ENCODE data around the gene TCF4. TPM values are rescaled to one million over a fixed set of nuclear protein-coding genes. Genes with fewer than 3 reads are reported as not detected.

TCF4 gene
- polyA plus RNA-seq, 1 of the 3 experiments (the other 2 are of a cell fraction): 39.1 TPM

GRCh38 chr18:55549474-55550104 is 38.4 kb downstream of the TCF4 start:
- peaks cover 77% of the 10 kb centered on the region for H3K79me2 ChIP-seq (ENCODE audit: insufficient read depth)
- H3K9me2 ChIP-seq: no peaks in the 10 kb centered on the region
- peaks cover 5 to 22% of the 10 kb centered on the region in 2 experiments; a peak in 3 of 4 replicates for H3K4me1 ChIP-seq (ENCODE audit: control insufficient read depth in 1 of 2, insufficient read depth in 2 of 2, low read depth in 1 of 2, low read length in 1 of 2)
- H2AFZ ChIP-seq (ENCODE audit: low read depth): no peak overlapping the region
- WGBS (ENCODE audit: low lambda C conversion rate): 82% methylated on average over 5 of the region's 5 CpGs
- no peak overlapping the region for H3K4me2 ChIP-seq
- no peaks in the 10 kb centered on the region for H3K9me3 ChIP-seq
- no peak overlapping the region for H3K4me3 ChIP-seq (ENCODE audit: low read depth in 2 of 2, low read length in 1 of 2)
- no peak overlapping the region for H3K27ac ChIP-seq (ENCODE audit: low read depth in 2 of 2, low read length in 1 of 2)
- no peak overlapping the region for H3K9ac ChIP-seq
- H3F3A ChIP-seq (replicated peaks; ENCODE audit: insufficient read depth): peaks cover 4% of the 10 kb centered on the region
- H4K20me1 ChIP-seq (ENCODE audit: insufficient read depth): no peaks in the 10 kb centered on the region
- no peak for TF ChIP-seq EP300 (IDR thresholded peaks at IDR 0.05; ENCODE audit: borderline replicate concordance in 1 of 2, low read depth in 1 of 2, low read length in 1 of 2)
- no peak for TF ChIP-seq TCF12 (IDR thresholded peaks at IDR 0.05)
- TF ChIP-seq RFX5 (IDR thresholded peaks at IDR 0.05; ENCODE audit: low read length): no peak
- TF ChIP-seq RXRA (IDR thresholded peaks at IDR 0.05; ENCODE audit: borderline replicate concordance, low read depth): no peak
- no peak for TF ChIP-seq EZH2phosphoT487 (IDR thresholded peaks at IDR 0.05; ENCODE audit: borderline replicate concordance, low read depth)
- no peak for TF ChIP-seq NRF1 (IDR thresholded peaks at IDR 0.05; ENCODE audit: low read depth, low read length)
- TF ChIP-seq SMC3 (IDR thresholded peaks at IDR 0.05; ENCODE audit: low read depth, low read length): no peak
- no peak for TF ChIP-seq TAF1 (IDR thresholded peaks at IDR 0.05; ENCODE audit: borderline replicate concordance, low read depth, low read length)
- no peak for TF ChIP-seq MXI1 (IDR thresholded peaks at IDR 0.05; ENCODE audit: low read depth, low read length)
- TF ChIP-seq IRF3 (IDR thresholded peaks at IDR 0.05; ENCODE audit: low read depth, low read length): no peak
- no peak for TF ChIP-seq NFIC (IDR thresholded peaks at IDR 0.05; ENCODE audit: borderline replicate concordance)
- TF ChIP-seq FOXM1 (IDR thresholded peaks at IDR 0.05; ENCODE audit: low read depth): no peak
- no peak for DNase-seq
- peaks cover 10 to 15% of the 10 kb centered on the region in 2 experiments for H3K36me3 ChIP-seq (replicated peaks in 1 of 2; ENCODE audit: control insufficient read depth in 1 of 2, insufficient read depth in 2 of 2, low read length in 1 of 2)
- CTCF ChIA-PET: interaction anchor here (0.8 to 1.9 kb wide), 3 partner anchors 27 to 134 kb away, joined by 3 to 5 read pairs (median 4); no protein-coding TSS in a partner anchor
- POLR2A ChIA-PET: no interaction called here
- no peaks in the 10 kb centered on the region for H3K27me3 ChIP-seq (ENCODE audit: insufficient read depth)

GRCh38 chr18:55547705-55548056 is 40.3 kb downstream of the TCF4 start:
- H3K9ac ChIP-seq: no peak overlapping the region
- H4K20me1 ChIP-seq (ENCODE audit: insufficient read depth): no peaks in the 10 kb centered on the region
- peaks cover 4 to 7% of the 10 kb centered on the region in 2 experiments for H3K36me3 ChIP-seq (replicated peaks in 1 of 2; ENCODE audit: control insufficient read depth in 1 of 2, insufficient read depth in 2 of 2, low read length in 1 of 2)
- no peaks in the 10 kb centered on the region for H3K9me2 ChIP-seq
- peaks cover 77% of the 10 kb centered on the region for H3K79me2 ChIP-seq (ENCODE audit: insufficient read depth)
- 84% methylated on average over 5 of the region's 5 CpGs for WGBS (ENCODE audit: low lambda C conversion rate)
- POLR2A ChIA-PET: no interaction called here
- no peak overlapping the region for H3K4me3 ChIP-seq (ENCODE audit: low read depth in 2 of 2, low read length in 1 of 2)
- H3K9me3 ChIP-seq: no peaks in the 10 kb centered on the region
- no peak for DNase-seq
- H3K4me1 ChIP-seq (ENCODE audit: control insufficient read depth in 1 of 2, insufficient read depth in 2 of 2, low read depth in 1 of 2, low read length in 1 of 2): peaks cover 5 to 27% of the 10 kb centered on the region in 2 experiments; a peak in 3 of 4 replicates
- peaks cover 4% of the 10 kb centered on the region for H3F3A ChIP-seq (replicated peaks; ENCODE audit: insufficient read depth)
- peak overlapping the region; percentile 51 to 58; a peak in 3 of 4 replicates for H3K27ac ChIP-seq (ENCODE audit: low read depth in 2 of 2, low read length in 1 of 2)
- CTCF ChIA-PET: interaction anchor here (0.5 kb wide), 1 partner anchor 624 kb away, joined by 3 read pairs; no protein-coding TSS in a partner anchor
- no peak overlapping the region for H3K4me2 ChIP-seq
- H3K27me3 ChIP-seq (ENCODE audit: insufficient read depth): no peaks in the 10 kb centered on the region
- TF ChIP-seq ELF1 (IDR thresholded peaks at IDR 0.05) (no peak), TCF12 (IDR thresholded peaks at IDR 0.05) (no peak), IRF3 (IDR thresholded peaks at IDR 0.05; ENCODE audit: low read depth, low read length) (no peak), USF2 (IDR thresholded peaks at IDR 0.05; ENCODE audit: borderline replicate concordance, low read depth, low read length) (no peak), FOSL2 (IDR thresholded peaks at IDR 0.05; ENCODE audit: borderline replicate concordance, low read depth) (no peak)
- H2AFZ ChIP-seq (ENCODE audit: low read depth): no peak overlapping the region
